ENCODE data around the gene GLI2. TPM values are rescaled to one million over a fixed set of nuclear protein-coding genes. Genes with fewer than 3 reads are reported as not detected.

The GLI2 gene
- 17.1 to 28.0 TPM (median 24.1 TPM) in 5 replicates for total RNA-seq (2022; extraction: Qiagen RNA extraction)

GRCh38 chr2:120735746-120736170 is at the start of gene GLI2:
Gene GLI2 (plus strand): TSS chr2:120735868. CDS start chr2:120797321, 61,453 bp downstream.

Data from A549 treated with CORT108297 at 1 μM for 4 hours (cell line).